ENCODE results near the gene UBE3B. TPM values are rescaled to one million over a fixed set of nuclear protein-coding genes. Genes with fewer than 3 reads are reported as not detected.
"Not testable (repeated sequence)": the region's sequence is repeated elsewhere in the genome, so short reads cannot be mapped to it uniquely, and the experiment has no call there.

The UBE3B gene
- total and polyA plus RNA-seq, 5 donors from 2014 or later: 16.8 to 38.2 (median 22.2) TPM

- H3K4me1 Mint-ChIP-seq: peaks cover 0 to 49% (median 34%) of the 10 kb centered on the region in 4 donors
- Histone ChIP-seq H3K9me3 (ENCODE audit: control insufficient read depth in 2 of 2, low read length in 2 of 2) (no peaks in the 10 kb centered on the region), H3K4me3 (ENCODE audit: low read depth, low read length) (no peak overlapping the region), H3K36me3 (ENCODE audit: control insufficient read depth, insufficient read depth, low read length) (peaks cover 42% of the 10 kb centered on the region), H3K27me3 (ENCODE audit: control insufficient read depth, insufficient read depth, low read length) (no peaks in the 10 kb centered on the region), H3K27ac (ENCODE audit: insufficient read depth, low read length, poor library complexity, severe bottlenecking) (no peak overlapping the region), H3K4me1 (ENCODE audit: control insufficient read depth, insufficient read depth, low read length, poor library complexity, severe bottlenecking) (peaks cover 3% of the 10 kb centered on the region)
- no peak overlapping the region for H3K4me3 Mint-ChIP-seq
- H3K27ac Mint-ChIP-seq: no peak overlapping the region
- ATAC-seq (ENCODE audit: low read depth in 2 of 2) (no peak), DNase-seq (no peak)
- H3K9me3 Mint-ChIP-seq: no peaks in the 10 kb centered on the region
- peaks cover 19% of the 10 kb centered on the region for H3K36me3 Mint-ChIP-seq
- no peaks in the 10 kb centered on the region for H3K27me3 Mint-ChIP-seq
Observed at GRCh38 chr12:109467978-109468676, 9.3 kb upstream of the UBE3B start.

GRCh38 chr12:109469517-109469916, 7.9 kb upstream of the UBE3B start:
- Histone ChIP-seq H3K27me3 (ENCODE audit: control insufficient read depth, insufficient read depth, low read length) (no peaks in the 10 kb centered on the region), H3K4me3 (ENCODE audit: low read depth, low read length) (no peak overlapping the region), H3K9me3 (ENCODE audit: control insufficient read depth in 2 of 2, low read length in 2 of 2) (no peaks in the 10 kb centered on the region), H3K4me1 (ENCODE audit: control insufficient read depth, insufficient read depth, low read length, poor library complexity, severe bottlenecking) (no peaks in the 10 kb centered on the region), H3K36me3 (ENCODE audit: control insufficient read depth, insufficient read depth, low read length) (peaks cover 42% of the 10 kb centered on the region), H3K27ac (ENCODE audit: insufficient read depth, low read length, poor library complexity, severe bottlenecking) (no peak overlapping the region)
- peaks cover 15% of the 10 kb centered on the region for H3K36me3 Mint-ChIP-seq
- H3K4me1 Mint-ChIP-seq: peaks cover 3 to 39% (median 30%) of the 10 kb centered on the region in 4 donors
- ATAC-seq (ENCODE audit: low read depth in 2 of 2) (no peak), DNase-seq (no peak)
- H3K27ac Mint-ChIP-seq: no peak overlapping the region
- no peak overlapping the region for H3K4me3 Mint-ChIP-seq
- no peaks in the 10 kb centered on the region for H3K9me3 Mint-ChIP-seq
- no peaks in the 10 kb centered on the region for H3K27me3 Mint-ChIP-seq

GRCh38 chr12:109473006-109473405, 4.4 kb upstream of the UBE3B start:
- Mint-ChIP-seq H3K27ac (no peak overlapping the region), H3K36me3 (peaks cover 7% of the 10 kb centered on the region), H3K9me3 (no peaks in the 10 kb centered on the region), H3K4me1 (peaks cover 8 to 58% (median 45%) of the 10 kb centered on the region in 4 donors), H3K27me3 (peaks cover 5% of the 10 kb centered on the region), H3K4me3 (peak overlapping the region in 1 of 4 donors; percentile 63)
- Histone ChIP-seq H3K27me3 (ENCODE audit: control insufficient read depth, insufficient read depth, low read length) (no peaks in the 10 kb centered on the region), H3K4me3 (ENCODE audit: low read depth, low read length) (no peak overlapping the region), H3K9me3 (ENCODE audit: control insufficient read depth in 2 of 2, low read length in 2 of 2) (no peaks in the 10 kb centered on the region), H3K27ac (ENCODE audit: insufficient read depth, low read length, poor library complexity, severe bottlenecking) (no peak overlapping the region), H3K36me3 (ENCODE audit: control insufficient read depth, insufficient read depth, low read length) (peaks cover 12% of the 10 kb centered on the region), H3K4me1 (ENCODE audit: control insufficient read depth, insufficient read depth, low read length, poor library complexity, severe bottlenecking) (peaks cover 20% of the 10 kb centered on the region)
- ATAC-seq (ENCODE audit: low read depth in 2 of 2) (no peak), DNase-seq (no peak)

- H3K27ac Mint-ChIP-seq; H3K9me3 ChIP-seq (ENCODE audit: control insufficient read depth in 2 of 2, low read length in 2 of 2); H3K4me3 ChIP-seq (ENCODE audit: low read depth, low read length); H3K27me3 ChIP-seq (ENCODE audit: control insufficient read depth, insufficient read depth, low read length); H3K27me3 Mint-ChIP-seq; H3K36me3 Mint-ChIP-seq; DNase-seq; H3K9me3 Mint-ChIP-seq; H3K27ac ChIP-seq (ENCODE audit: insufficient read depth, low read length, poor library complexity, severe bottlenecking); ATAC-seq (ENCODE audit: low read depth in 2 of 2); H3K4me3 Mint-ChIP-seq: not testable (repeated sequence)
- Histone ChIP-seq H3K4me1 (ENCODE audit: control insufficient read depth, insufficient read depth, low read length, poor library complexity, severe bottlenecking) (peaks cover 25% of the 10 kb centered on the region), H3K36me3 (ENCODE audit: control insufficient read depth, insufficient read depth, low read length) (peaks cover 10% of the 10 kb centered on the region)
- H3K4me1 Mint-ChIP-seq: peaks cover 8 to 60% (median 47%) of the 10 kb centered on the region in 4 donors
Observed at GRCh38 chr12:109473526-109474270, 3.7 kb upstream of the UBE3B start.

GRCh38 chr12:109475121-109475520, 2.3 kb upstream of the UBE3B start:
- peaks cover 33% of the 10 kb centered on the region for H3K4me1 ChIP-seq (ENCODE audit: control insufficient read depth, insufficient read depth, low read length, poor library complexity, severe bottlenecking)
- peaks cover 21 to 70% (median 54%) of the 10 kb centered on the region in 4 donors for H3K4me1 Mint-ChIP-seq

GRCh38 chr12:109475993-109476806, 1.2 kb upstream of the UBE3B start:
- peaks cover 23 to 61% (median 46%) of the 10 kb centered on the region in 4 donors for H3K4me1 Mint-ChIP-seq
- H3K36me3 Mint-ChIP-seq: peaks cover 3% of the 10 kb centered on the region
- ATAC-seq (ENCODE audit: low read depth in 2 of 2): no peak
- H3K27ac Mint-ChIP-seq: peak overlapping the region in 2 of 3 donors; percentile 99
- Histone ChIP-seq H3K4me3 (ENCODE audit: low read depth, low read length) (peak overlapping the region; percentile 87), H3K27ac (ENCODE audit: insufficient read depth, low read length, poor library complexity, severe bottlenecking) (no peak overlapping the region), H3K36me3 (ENCODE audit: control insufficient read depth, insufficient read depth, low read length) (no peaks in the 10 kb centered on the region), H3K9me3 (ENCODE audit: control insufficient read depth in 2 of 2, low read length in 2 of 2) (no peaks in the 10 kb centered on the region), H3K4me1 (ENCODE audit: control insufficient read depth, insufficient read depth, low read length, poor library complexity, severe bottlenecking) (peaks cover 33% of the 10 kb centered on the region), H3K27me3 (ENCODE audit: control insufficient read depth, insufficient read depth, low read length) (no peaks in the 10 kb centered on the region)
- peak overlapping the region; percentile 95 to 100 (median 98) for H3K4me3 Mint-ChIP-seq
- no peaks in the 10 kb centered on the region for H3K9me3 Mint-ChIP-seq
- peak in 1 of 3 donors; percentile 4 for DNase-seq
- peaks cover 5% of the 10 kb centered on the region for H3K27me3 Mint-ChIP-seq

More at GRCh38 chr12:109475121-109475520, 2.3 kb upstream of the UBE3B start:
- H3K9me3 ChIP-seq (ENCODE audit: control insufficient read depth in 2 of 2, low read length in 2 of 2): no peaks in the 10 kb centered on the region
- no peak overlapping the region for H3K27ac ChIP-seq (ENCODE audit: insufficient read depth, low read length, poor library complexity, severe bottlenecking)
- H3K9me3 Mint-ChIP-seq: no peaks in the 10 kb centered on the region
- H3K4me3 Mint-ChIP-seq: peak overlapping the region; percentile 9 to 98 (median 68)
- no peak for ATAC-seq (ENCODE audit: low read depth in 2 of 2)
- no peaks in the 10 kb centered on the region for H3K27me3 ChIP-seq (ENCODE audit: control insufficient read depth, insufficient read depth, low read length)
- H3K36me3 Mint-ChIP-seq: peaks cover 3% of the 10 kb centered on the region
- H3K36me3 ChIP-seq (ENCODE audit: control insufficient read depth, insufficient read depth, low read length): no peaks in the 10 kb centered on the region
- H3K4me3 ChIP-seq (ENCODE audit: low read depth, low read length): peak overlapping the region; percentile 17
- no peak for DNase-seq
- H3K27me3 Mint-ChIP-seq: peaks cover 5% of the 10 kb centered on the region
- peak overlapping the region in 1 of 3 donors; percentile 1 for H3K27ac Mint-ChIP-seq

GRCh38 chr12:109476807-109477184, 638 bp upstream of the UBE3B start:
- no peaks in the 10 kb centered on the region for H3K9me3 ChIP-seq (ENCODE audit: control insufficient read depth in 2 of 2, low read length in 2 of 2)
- H3K4me3 Mint-ChIP-seq: peak overlapping the region; percentile 95 to 100 (median 98)
- peak overlapping the region; percentile 1 to 99 (median 99) for H3K27ac Mint-ChIP-seq
- peaks cover 5% of the 10 kb centered on the region for H3K27me3 Mint-ChIP-seq
- H3K36me3 ChIP-seq (ENCODE audit: control insufficient read depth, insufficient read depth, low read length): no peaks in the 10 kb centered on the region
- ATAC-seq (ENCODE audit: low read depth in 2 of 2): no peak
- no peaks in the 10 kb centered on the region for H3K27me3 ChIP-seq (ENCODE audit: control insufficient read depth, insufficient read depth, low read length)
- H3K27ac ChIP-seq (ENCODE audit: insufficient read depth, low read length, poor library complexity, severe bottlenecking): peak overlapping the region; percentile 85
- peaks cover 3% of the 10 kb centered on the region for H3K36me3 Mint-ChIP-seq
- peaks cover 33% of the 10 kb centered on the region for H3K4me1 ChIP-seq (ENCODE audit: control insufficient read depth, insufficient read depth, low read length, poor library complexity, severe bottlenecking)
- H3K4me3 ChIP-seq (ENCODE audit: low read depth, low read length): peak overlapping the region; percentile 87
- H3K4me1 Mint-ChIP-seq: peaks cover 23 to 61% (median 47%) of the 10 kb centered on the region in 4 donors
- no peak for DNase-seq
- H3K9me3 Mint-ChIP-seq: no peaks in the 10 kb centered on the region
